ENCODE measurements around the gene RBP3. TPM values are rescaled to one million over a fixed set of nuclear protein-coding genes. Genes with fewer than 3 reads are reported as not detected.

The RBP3 gene
- total RNA-seq, 1 experiment from 2014 or later = not detected

GRCh38 chr10:47354165-47354564 lies 6.0 kb downstream of the RBP3 start:
- H3K4me3 ChIP-seq = no peak overlapping the region
- intact Hi-C loops (cut with micrococcal nuclease; ENCODE audit: unreplicated experiment) = no loop called here
- no peaks in the 10 kb centered on the region for H3K27me3 ChIP-seq (ENCODE audit: insufficient read depth, low read depth)
- no peaks in the 10 kb centered on the region for H3K36me3 ChIP-seq (ENCODE audit: low read depth)
- H3K4me2 ChIP-seq = no peak overlapping the region
- BruUV-seq (replicated peaks) = no TSS peak
- POLR2A ChIA-PET (ENCODE audit: unreplicated experiment) = interaction anchor here (0.7 kb wide), 1 partner anchor 67 kb away, joined by 6 read pairs; no protein-coding TSS in a partner anchor
- H4K20me1 ChIP-seq (ENCODE audit: insufficient read depth) = no peaks in the 10 kb centered on the region
- H3F3A ChIP-seq (ENCODE audit: insufficient read depth, low read depth) = no peaks in the 10 kb centered on the region
- DNase-seq = no peak
- no peak for TF ChIP-seq EZH2 (IDR thresholded peaks at IDR 0.05; ENCODE audit: low read depth)
- TF ChIP-seq CTCF (conservative IDR thresholded peaks at IDR 0.05) = peak; percentile 48
- no peaks in the 10 kb centered on the region for H3K79me2 ChIP-seq (ENCODE audit: low read depth)
- H2AFZ ChIP-seq = no peak overlapping the region
- H3K9me2 ChIP-seq (ENCODE audit: insufficient read depth) = no peaks in the 10 kb centered on the region
- H3K4me1 ChIP-seq (replicated peaks; ENCODE audit: insufficient read depth) = no peaks in the 10 kb centered on the region
- no peak overlapping the region for H3K27ac ChIP-seq
- CTCF ChIA-PET = interaction anchor here (0.6 to 0.7 kb wide), 2 partner anchors 39 to 51 kb away, joined by 3 read pairs; no protein-coding TSS in a partner anchor
- H3K9me3 ChIP-seq (ENCODE audit: insufficient read depth, low read depth) = no peaks in the 10 kb centered on the region

GRCh38 chr10:47354900-47355299 lies 6.7 kb downstream of the RBP3 start:
- no peaks in the 10 kb centered on the region for H3K9me3 ChIP-seq (ENCODE audit: insufficient read depth, low read depth)
- H4K20me1 ChIP-seq (ENCODE audit: insufficient read depth) = no peaks in the 10 kb centered on the region
- no TSS peak for BruUV-seq (replicated peaks)
- DNase-seq = no peak
- no peaks in the 10 kb centered on the region for H3K4me1 ChIP-seq (replicated peaks; ENCODE audit: insufficient read depth)
- no peaks in the 10 kb centered on the region for H3K36me3 ChIP-seq (ENCODE audit: low read depth)
- intact Hi-C loops (cut with micrococcal nuclease; ENCODE audit: unreplicated experiment) = no loop called here
- no peaks in the 10 kb centered on the region for H3K27me3 ChIP-seq (ENCODE audit: insufficient read depth, low read depth)
- CTCF ChIA-PET = interaction anchor here (0.7 kb wide), 1 partner anchor 50 kb away, joined by 3 read pairs; no protein-coding TSS in a partner anchor
- POLR2A ChIA-PET (ENCODE audit: unreplicated experiment) = no interaction called here
- H3K4me2 ChIP-seq = no peak overlapping the region
- H3K79me2 ChIP-seq (ENCODE audit: low read depth) = no peaks in the 10 kb centered on the region
- no peak overlapping the region for H2AFZ ChIP-seq
- no peaks in the 10 kb centered on the region for H3F3A ChIP-seq (ENCODE audit: insufficient read depth, low read depth)
- H3K4me3 ChIP-seq = no peak overlapping the region
- H3K9me2 ChIP-seq (ENCODE audit: insufficient read depth) = no peaks in the 10 kb centered on the region
- H3K27ac ChIP-seq = no peak overlapping the region
- TF ChIP-seq EZH2 (IDR thresholded peaks at IDR 0.05; ENCODE audit: low read depth) (no peak), CTCF (conservative IDR thresholded peaks at IDR 0.05) (no peak)

- Histone ChIP-seq H3K27ac (no peak overlapping the region), H3K9me2 (ENCODE audit: insufficient read depth) (no peaks in the 10 kb centered on the region), H3K9me3 (ENCODE audit: insufficient read depth, low read depth) (no peaks in the 10 kb centered on the region), H3K79me2 (ENCODE audit: low read depth) (no peaks in the 10 kb centered on the region), H2AFZ (no peak overlapping the region), H3K27me3 (ENCODE audit: insufficient read depth, low read depth) (no peaks in the 10 kb centered on the region), H3F3A (ENCODE audit: insufficient read depth, low read depth) (peaks cover 9% of the 10 kb centered on the region), H3K4me1 (replicated peaks; ENCODE audit: insufficient read depth) (peaks cover 10% of the 10 kb centered on the region), H4K20me1 (ENCODE audit: insufficient read depth) (no peaks in the 10 kb centered on the region), H3K4me3 (no peak overlapping the region), H3K4me2 (no peak overlapping the region), H3K36me3 (ENCODE audit: low read depth) (no peaks in the 10 kb centered on the region)
- CTCF ChIA-PET = no interaction called here
- BruUV-seq (replicated peaks) = no TSS peak
- no peak for DNase-seq
- no peak for TF ChIP-seq CTCF (conservative IDR thresholded peaks at IDR 0.05)
- TF ChIP-seq EZH2 (IDR thresholded peaks at IDR 0.05; ENCODE audit: low read depth) = no peak
- POLR2A ChIA-PET (ENCODE audit: unreplicated experiment) = no interaction called here
- intact Hi-C loops (cut with micrococcal nuclease; ENCODE audit: unreplicated experiment) = no loop called here
Measured at GRCh38 chr10:47356708-47357107, 8.5 kb downstream of the RBP3 start.
